CD4-positive, alpha-beta T cell (primary cell): ENCODE data around the gene RAB15. TPM values are rescaled to one million over a fixed set of nuclear protein-coding genes. Genes with fewer than 3 reads are reported as not detected.

Experiments
- ATAC-seq: fragments of 200-7000 bp; cut with Tn5 transposase; one replicate; pipeline ENCODE4 v1.10.0; 2022; ENCODE audit warnings: mild to moderate bottlenecking; ENCODE audit not compliant: poor library complexity
- CTCF ChIA-PET: fragments of 350-600 bp; sonication (Branson Sonifier 250); formaldehyde crosslinking; loops from one replicate; lab custom pipeline; 2021; ENCODE audit warnings: antibody characterized with exemption, inconsistent platforms; lab: Charles Lee
- POLR2A ChIA-PET: fragments of 350-600 bp; sonication (Branson Sonifier 250); formaldehyde crosslinking; loops from one replicate; lab custom pipeline; 2021; ENCODE audit warnings: antibody characterized with exemption, inconsistent platforms; lab: Charles Lee
- DNase-seq, 14 experiments: peaks; one replicate each; pipeline ENCODE4 v3.0.0-alpha.2; 2013 to 2020; ENCODE audit warnings: mixed read lengths in 2 of 14
- H3K27ac ChIP-seq, 2 donors: one replicate each; pipeline versions ENCODE4 v1.5.1 to v1.7.0; 2013; ENCODE audit warnings: low read length in 2 of 2, low read depth in 1 of 2, mild to moderate bottlenecking in 1 of 2
- H3K27me3 ChIP-seq, 2 experiments: 1 replicate in 1 of 2; 2 replicates in 1 of 2; pipeline versions ENCODE4 v1.6.1 to v1.7.0; 2013; ENCODE audit warnings: low read length in 2 of 2, control low read depth in 1 of 2, mild to moderate bottlenecking in 1 of 2, moderate library complexity in 1 of 2; ENCODE audit not compliant: insufficient read depth in 2 of 2, control insufficient read depth in 1 of 2
- H3K36me3 ChIP-seq: one replicate; pipeline ENCODE4 v1.6.1; 2013; ENCODE audit warnings: low read length, control low read depth; ENCODE audit not compliant: insufficient read depth
- H3K4me1 ChIP-seq: one replicate; pipeline ENCODE4 v1.6.1; 2013; ENCODE audit warnings: low read length, control low read depth; ENCODE audit not compliant: insufficient read depth
- H3K4me3 ChIP-seq: one replicate; pipeline ENCODE4 v1.5.1; 2013; ENCODE audit warnings: mild to moderate bottlenecking, low read length, moderate library complexity
- H3K9me3 ChIP-seq, 2 experiments: 1 replicate in 1 of 2; 2 replicates in 1 of 2; pipeline versions ENCODE4 v1.6.1 to v1.7.0; 2013; ENCODE audit warnings: low read length in 2 of 2, mild to moderate bottlenecking in 2 of 2, control low read depth in 1 of 2, moderate library complexity in 1 of 2; ENCODE audit not compliant: control insufficient read depth in 1 of 2, insufficient read depth in 1 of 2
- H3K27ac Mint-ChIP-seq: one replicate; pipeline ENCODE4 v1.8.0; 2020; ENCODE audit warnings: mixed read lengths
- H3K27me3 Mint-ChIP-seq: one replicate; pipeline ENCODE4 v1.8.0; 2021; ENCODE audit warnings: mixed read lengths
- H3K36me3 Mint-ChIP-seq: one replicate; pipeline ENCODE4 v1.8.0; 2021; ENCODE audit warnings: low read depth, mixed read lengths
- H3K4me1 Mint-ChIP-seq: one replicate; pipeline ENCODE4 v1.8.0; 2021; ENCODE audit warnings: low read depth, mixed read lengths
- H3K4me3 Mint-ChIP-seq: one replicate; pipeline ENCODE4 v1.8.0; 2020; ENCODE audit warnings: mild to moderate bottlenecking, mixed read lengths
- H3K9me3 Mint-ChIP-seq: one replicate; pipeline ENCODE4 v1.8.0; 2020; ENCODE audit warnings: mixed read lengths
- intact Hi-C, 2 experiments: fragments of 100-400 bp; cut with DNase I in 1 of 2; cut with micrococcal nuclease in 1 of 2; formaldehyde crosslinking; loops; one replicate each; pipeline versions ENCODE4 v1.15.1 to v1.9.0; 2023 to 2025; cut with DNase I, micrococcal nuclease
- total RNA-seq, 174 experiments: library from RNA in 2 of 174; stranded (reverse) in 2 of 174; gene quantifications; one replicate each; pipeline ENCODE4 v1.2.3 and lab custom pipeline; 2021 to 2026
- TF ChIP-seq, protein P1 (sequence below): fragments of 200-600 bp; IDR thresholded peaks from one replicate; pipeline ENCODE4 v1.8.0; 2022; ENCODE audit warnings: antibody characterized with exemption, mild to moderate bottlenecking

The RAB15 gene
- total RNA-seq, 2 experiments from 2014 or later = 2.6 to 3.8 TPM

DNA sequence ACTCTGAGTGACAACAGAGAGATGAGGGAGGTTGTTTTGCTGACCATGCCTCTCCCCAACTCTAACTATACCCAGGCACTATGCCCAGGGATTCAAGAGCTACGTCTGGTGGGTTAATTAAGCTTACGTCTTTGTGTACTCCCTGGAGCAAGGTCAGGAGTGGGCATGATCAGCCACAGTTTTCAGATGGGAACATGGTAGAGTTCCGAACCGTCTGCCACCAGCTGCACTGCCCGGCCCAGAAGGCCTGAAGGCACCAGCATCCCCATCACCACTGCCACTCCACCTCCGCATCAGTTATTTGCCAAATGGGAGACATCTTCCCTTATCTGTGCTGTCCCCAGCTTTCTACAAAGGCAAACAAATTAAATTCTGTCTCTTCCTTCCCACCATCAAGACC lies 18.5 kb downstream of the RAB15 start:
- H3K4me3 ChIP-seq = no peak overlapping the region
- H3K36me3 ChIP-seq = peaks cover 15% of the 10 kb centered on the region
- DNase-seq (no peak), ATAC-seq (no peak)
- Mint-ChIP-seq H3K4me3 (no peak overlapping the region), H3K27ac (no peak overlapping the region), H3K36me3 (peaks cover 17% of the 10 kb centered on the region), H3K4me1 (peaks cover 11% of the 10 kb centered on the region), H3K9me3 (no peaks in the 10 kb centered on the region), H3K27me3 (no peaks in the 10 kb centered on the region)
- TF ChIP-seq, protein P1, sequence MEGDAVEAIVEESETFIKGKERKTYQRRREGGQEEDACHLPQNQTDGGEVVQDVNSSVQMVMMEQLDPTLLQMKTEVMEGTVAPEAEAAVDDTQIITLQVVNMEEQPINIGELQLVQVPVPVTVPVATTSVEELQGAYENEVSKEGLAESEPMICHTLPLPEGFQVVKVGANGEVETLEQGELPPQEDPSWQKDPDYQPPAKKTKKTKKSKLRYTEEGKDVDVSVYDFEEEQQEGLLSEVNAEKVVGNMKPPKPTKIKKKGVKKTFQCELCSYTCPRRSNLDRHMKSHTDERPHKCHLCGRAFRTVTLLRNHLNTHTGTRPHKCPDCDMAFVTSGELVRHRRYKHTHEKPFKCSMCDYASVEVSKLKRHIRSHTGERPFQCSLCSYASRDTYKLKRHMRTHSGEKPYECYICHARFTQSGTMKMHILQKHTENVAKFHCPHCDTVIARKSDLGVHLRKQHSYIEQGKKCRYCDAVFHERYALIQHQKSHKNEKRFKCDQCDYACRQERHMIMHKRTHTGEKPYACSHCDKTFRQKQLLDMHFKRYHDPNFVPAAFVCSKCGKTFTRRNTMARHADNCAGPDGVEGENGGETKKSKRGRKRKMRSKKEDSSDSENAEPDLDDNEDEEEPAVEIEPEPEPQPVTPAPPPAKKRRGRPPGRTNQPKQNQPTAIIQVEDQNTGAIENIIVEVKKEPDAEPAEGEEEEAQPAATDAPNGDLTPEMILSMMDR = no peak
- no peak overlapping the region for H3K27ac ChIP-seq
- no peaks in the 10 kb centered on the region for H3K27me3 ChIP-seq
- no peaks in the 10 kb centered on the region for H3K9me3 ChIP-seq
- intact Hi-C loops = no loop called here
- ChIA-PET POLR2A (no interaction called here), CTCF (no interaction called here)
- no peaks in the 10 kb centered on the region for H3K4me1 ChIP-seq

DNA sequence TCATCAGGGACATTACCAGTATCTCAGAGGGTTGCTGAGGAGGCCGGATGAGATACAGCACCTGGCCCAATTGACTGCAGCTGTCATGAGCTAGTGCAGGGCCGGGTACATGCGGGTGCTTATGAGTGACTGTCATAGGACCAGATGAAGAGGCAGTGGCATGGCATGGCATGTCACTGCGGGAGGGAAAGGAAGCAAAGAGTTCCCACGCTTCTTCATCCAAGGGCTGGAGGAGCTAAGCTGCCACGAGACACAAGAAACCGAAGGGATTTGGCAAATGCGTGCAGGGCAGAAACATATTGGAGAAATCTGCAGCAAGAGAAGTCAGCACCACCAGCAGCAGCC lies 18.9 kb downstream of the RAB15 start:
- no peak overlapping the region for H3K4me3 Mint-ChIP-seq
- POLR2A ChIA-PET = no interaction called here

DNA sequence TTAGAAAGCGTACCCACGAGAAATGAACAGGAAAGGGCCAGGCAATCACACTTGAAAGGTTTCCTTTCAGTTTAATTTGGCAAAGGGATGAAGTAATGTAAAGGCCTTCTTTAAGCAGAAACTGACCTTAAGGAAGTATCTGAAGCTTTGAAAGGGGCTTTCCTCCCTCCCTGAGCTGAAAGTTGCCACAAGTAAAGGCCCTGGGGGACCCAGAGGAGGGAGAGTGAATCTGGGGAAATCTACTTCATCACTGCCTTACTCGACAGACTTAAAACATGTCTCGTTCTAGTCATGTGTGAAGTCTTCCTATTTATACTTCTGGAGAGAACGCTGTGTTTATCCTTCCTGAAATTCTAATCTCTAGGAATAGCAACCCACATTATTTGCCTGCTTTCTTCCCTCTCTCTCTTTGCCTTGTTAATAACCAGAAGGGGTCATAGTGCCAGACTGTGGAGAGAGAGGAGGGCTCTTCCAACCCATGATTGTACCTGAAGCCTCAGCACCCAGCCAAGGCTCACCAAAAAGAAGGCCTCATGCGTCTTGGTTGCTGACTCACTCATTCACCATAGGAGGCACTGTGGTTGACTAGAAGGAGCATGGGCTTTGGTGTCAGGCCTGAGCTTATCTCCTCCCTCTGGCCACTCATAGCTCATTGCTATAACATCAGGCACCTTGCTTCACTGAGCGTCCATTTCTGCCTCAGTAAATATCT lies 19.4 kb downstream of the RAB15 start:
- no peaks in the 10 kb centered on the region for H3K4me1 ChIP-seq
- no peak overlapping the region for H3K4me3 ChIP-seq
- Mint-ChIP-seq H3K36me3 (peaks cover 20% of the 10 kb centered on the region), H3K4me3 (no peak overlapping the region), H3K4me1 (peaks cover 11% of the 10 kb centered on the region), H3K27ac (no peak overlapping the region), H3K9me3 (no peaks in the 10 kb centered on the region), H3K27me3 (no peaks in the 10 kb centered on the region)
- ATAC-seq = no peak
- no peak for DNase-seq
- ChIA-PET POLR2A (no interaction called here), CTCF (no interaction called here)
- TF ChIP-seq, protein P1 = no peak
- intact Hi-C loops = no loop called here
- no peak overlapping the region for H3K27ac ChIP-seq
- no peaks in the 10 kb centered on the region for H3K27me3 ChIP-seq
- H3K36me3 ChIP-seq = peaks cover 24% of the 10 kb centered on the region
- H3K9me3 ChIP-seq = no peaks in the 10 kb centered on the region

More for the DNA sequence above, 18.9 kb downstream of the RAB15 start:
- Histone ChIP-seq H3K4me1 (no peaks in the 10 kb centered on the region), H3K9me3 (no peaks in the 10 kb centered on the region), H3K27me3 (no peaks in the 10 kb centered on the region), H3K4me3 (no peak overlapping the region), H3K27ac (no peak overlapping the region), H3K36me3 (peaks cover 18% of the 10 kb centered on the region)
- no peak for ATAC-seq
- intact Hi-C loops = no loop called here
- CTCF ChIA-PET = no interaction called here
- DNase-seq = no peak
- Mint-ChIP-seq H3K27me3 (no peaks in the 10 kb centered on the region), H3K9me3 (no peaks in the 10 kb centered on the region), H3K27ac (no peak overlapping the region), H3K36me3 (peaks cover 17% of the 10 kb centered on the region), H3K4me1 (peaks cover 11% of the 10 kb centered on the region)
- TF ChIP-seq, protein P1 = no peak
